Neural cell (in vitro differentiated cells): Measurements from ENCODE around the gene SCN8A.

Experiments used
- CTCF ChIP-seq: fragments of 450-650 bp; IDR thresholded peaks from 2 replicates; pipeline ENCODE4 v1.5.1; 2014; ENCODE audit warnings: antibody characterized with exemption, mild to moderate bottlenecking, moderate library complexity; ENCODE audit not compliant: poor library complexity, severe bottlenecking
- EP300 ChIP-seq: fragments of 450-650 bp; conservative IDR thresholded peaks from 2 replicates; pipeline ENCODE4 v1.6.1; 2014; ENCODE audit warnings: antibody characterized with exemption, mild to moderate bottlenecking, moderate library complexity; ENCODE audit not compliant: poor library complexity, severe bottlenecking
- EZH2 ChIP-seq: fragments of 200-600, 300-800 bp; shearing (Covaris generic), sonication (generic); IDR thresholded peaks from 2 replicates; pipeline ENCODE4 v1.6.1; 2014; ENCODE audit warnings: antibody characterized with exemption, low read length, borderline replicate concordance, mild to moderate bottlenecking; ENCODE audit not compliant: insufficient read depth, poor library complexity, severe bottlenecking
- POLR2AphosphoS5 ChIP-seq: IDR thresholded peaks from 2 replicates; pipeline ENCODE4 v1.6.1; 2012
- RAD21 ChIP-seq: fragments of 450-650 bp; conservative IDR thresholded peaks from 2 replicates; pipeline ENCODE4 v1.6.1; 2014; ENCODE audit warnings: antibody characterized with exemption, mild to moderate bottlenecking, moderate library complexity
- REST ChIP-seq: IDR thresholded peaks from 2 replicates; pipeline ENCODE4 v1.6.1; 2012; ENCODE audit warnings: borderline replicate concordance
- SMC3 ChIP-seq: fragments of 450-650 bp; conservative IDR thresholded peaks from 2 replicates; pipeline ENCODE4 v1.6.1; 2014; ENCODE audit warnings: antibody characterized with exemption, mild to moderate bottlenecking, moderate library complexity; ENCODE audit not compliant: poor library complexity
- TAF1 ChIP-seq: IDR thresholded peaks from 2 replicates; pipeline ENCODE4 v1.6.1; 2012; ENCODE audit warnings: low read depth

GRCh38 chr12:51620448-51620847 is 29.4 kb downstream of the SCN8A start:
- TF ChIP-seq CTCF (no peak), TAF1 (no peak), SMC3 (no peak), REST (no peak), EZH2 (no peak), RAD21 (no peak), POLR2AphosphoS5 (no peak), EP300 (no peak)
